HG02678 (cell line): ENCODE data around the gene FIBP.
"Not testable (repeated sequence)": the region's sequence is repeated elsewhere in the genome, so short reads cannot be mapped to it uniquely, and the experiment has no call there.

Experiments used
- ATAC-seq: cut with Tn5 transposase; IDR thresholded peaks from one replicate; pipeline ENCODE4 v1.9.1; 2021; ENCODE audit warnings: mild to moderate bottlenecking, moderate library complexity; ENCODE audit not compliant: unreplicated experiment

FIBP gene

DNA sequence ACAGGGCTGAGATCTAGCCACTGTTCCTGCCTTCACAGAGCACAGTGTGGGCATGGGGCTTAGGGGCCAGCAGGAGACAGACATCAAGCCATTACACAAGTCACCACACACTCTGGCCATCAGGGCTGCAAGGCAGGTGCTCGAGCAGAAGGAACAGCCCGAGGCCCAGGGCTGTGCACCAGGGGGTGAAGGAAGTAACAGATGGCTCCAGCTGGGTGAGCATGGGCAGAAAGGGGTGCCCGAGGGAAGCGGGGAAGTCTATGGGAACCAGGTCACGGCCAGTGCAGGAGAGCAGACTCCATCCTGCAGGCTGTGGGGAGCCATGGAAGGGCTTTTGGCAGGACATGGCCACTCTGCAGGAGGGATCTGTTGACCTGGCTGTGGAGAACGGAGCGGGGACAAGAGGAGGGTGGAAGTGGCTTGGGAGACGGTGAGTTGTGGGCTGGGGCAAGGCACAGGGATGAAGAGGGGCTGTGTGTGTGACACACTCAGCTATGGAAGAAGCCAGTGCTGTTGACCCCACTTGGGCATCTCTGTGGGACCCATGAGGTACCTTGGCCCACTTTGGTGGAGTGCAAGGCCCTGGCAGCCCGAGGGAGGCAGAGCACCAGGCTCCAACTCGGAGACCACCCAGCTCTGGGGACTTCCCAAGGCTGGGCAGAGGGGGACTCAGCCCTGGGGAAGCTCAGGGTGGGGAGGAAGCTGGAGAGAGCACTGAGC lies 27.0 kb upstream of the FIBP start:
- no peak for ATAC-seq

DNA sequence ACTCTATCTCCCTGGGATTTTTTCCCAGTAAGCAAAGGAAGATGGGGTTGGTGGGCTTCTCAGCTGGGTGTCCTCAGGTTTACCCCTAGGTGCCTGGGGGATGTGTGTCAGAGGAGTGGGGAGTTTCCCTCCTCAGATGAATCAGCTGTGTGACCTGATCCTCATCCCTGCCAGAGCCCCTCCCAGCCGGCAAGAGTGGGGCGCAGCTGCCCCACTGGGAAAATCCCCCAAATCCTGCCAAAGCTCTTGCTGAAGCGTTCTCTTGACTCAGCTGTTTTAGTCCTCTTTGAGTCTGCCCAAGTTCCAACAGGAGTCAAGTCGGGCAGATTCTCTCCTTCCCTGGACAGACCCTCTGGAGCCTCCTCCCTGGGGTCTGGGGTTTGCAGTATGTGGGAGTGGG lies 24.6 kb upstream of the FIBP start:
- ATAC-seq = no peak

- no peak for ATAC-seq
Observed at GRCh38 chr11:65911682-65912568, 23.7 kb upstream of the FIBP start.

- no peak for ATAC-seq
Observed at GRCh38 chr11:65907878-65908277, 19.6 kb upstream of the FIBP start.

DNA sequence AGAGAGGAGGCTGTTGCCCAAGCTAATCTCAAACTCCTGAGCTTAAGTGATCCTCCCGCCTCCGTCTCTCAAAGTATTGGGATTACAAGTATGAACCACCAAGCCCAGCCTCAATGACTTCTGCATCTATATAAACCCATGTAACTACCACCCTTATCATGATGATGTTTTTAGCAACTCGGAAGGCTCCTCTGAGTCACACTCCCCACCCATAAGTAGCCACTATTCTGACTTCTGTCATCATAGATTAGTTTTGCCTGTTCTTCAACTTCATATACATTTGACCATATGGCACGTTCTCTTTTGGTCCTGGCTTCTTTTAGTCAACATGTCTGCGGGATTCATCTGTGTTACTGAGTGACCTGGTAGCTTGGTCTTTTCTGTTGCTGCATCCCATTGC lies 18.3 kb upstream of the FIBP start:
- ATAC-seq = no peak

DNA sequence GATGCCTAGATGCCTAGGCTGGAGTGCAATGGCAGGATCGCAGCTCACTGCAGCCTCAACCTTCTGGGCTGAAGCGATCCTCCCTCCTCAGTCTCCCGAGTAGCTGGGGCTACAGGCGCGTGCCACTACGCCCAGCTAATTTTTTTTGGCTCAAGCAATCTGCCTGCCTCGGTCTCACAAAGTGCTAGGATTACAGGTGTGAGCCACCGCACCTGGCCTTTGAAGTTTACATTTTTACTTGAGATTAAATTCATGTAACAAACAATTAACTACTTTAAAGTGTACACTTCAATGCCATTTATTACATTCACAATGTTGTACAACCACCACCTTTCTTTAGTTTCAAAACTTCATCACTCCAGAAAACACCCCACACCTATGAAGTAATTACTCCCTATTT lies 15.4 kb upstream of the FIBP start:
- ATAC-seq = no peak

DNA sequence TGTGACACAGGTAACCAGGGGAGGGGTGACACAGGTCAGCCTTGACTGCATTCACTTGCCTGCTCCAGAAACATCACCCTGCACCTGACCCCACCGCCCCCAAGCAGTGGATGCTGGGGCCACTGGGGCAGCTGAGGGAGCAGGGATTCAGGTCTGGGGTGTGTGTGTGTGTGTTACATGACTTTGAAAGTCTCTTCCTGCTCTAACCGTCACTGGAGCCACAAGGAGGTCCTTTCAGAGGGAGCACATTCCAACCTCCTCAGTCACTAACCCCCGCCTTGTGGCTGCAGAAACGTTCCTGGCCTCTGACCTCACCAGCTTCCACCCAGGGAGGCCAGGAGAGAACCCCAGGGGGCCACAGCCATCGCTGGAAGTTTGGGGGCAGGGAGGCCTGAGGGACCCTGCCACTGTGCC lies 14.8 kb upstream of the FIBP start:
- no peak for ATAC-seq

- no peak for ATAC-seq
Observed at GRCh38 chr11:65900899-65901180, 12.6 kb upstream of the FIBP start.

DNA sequence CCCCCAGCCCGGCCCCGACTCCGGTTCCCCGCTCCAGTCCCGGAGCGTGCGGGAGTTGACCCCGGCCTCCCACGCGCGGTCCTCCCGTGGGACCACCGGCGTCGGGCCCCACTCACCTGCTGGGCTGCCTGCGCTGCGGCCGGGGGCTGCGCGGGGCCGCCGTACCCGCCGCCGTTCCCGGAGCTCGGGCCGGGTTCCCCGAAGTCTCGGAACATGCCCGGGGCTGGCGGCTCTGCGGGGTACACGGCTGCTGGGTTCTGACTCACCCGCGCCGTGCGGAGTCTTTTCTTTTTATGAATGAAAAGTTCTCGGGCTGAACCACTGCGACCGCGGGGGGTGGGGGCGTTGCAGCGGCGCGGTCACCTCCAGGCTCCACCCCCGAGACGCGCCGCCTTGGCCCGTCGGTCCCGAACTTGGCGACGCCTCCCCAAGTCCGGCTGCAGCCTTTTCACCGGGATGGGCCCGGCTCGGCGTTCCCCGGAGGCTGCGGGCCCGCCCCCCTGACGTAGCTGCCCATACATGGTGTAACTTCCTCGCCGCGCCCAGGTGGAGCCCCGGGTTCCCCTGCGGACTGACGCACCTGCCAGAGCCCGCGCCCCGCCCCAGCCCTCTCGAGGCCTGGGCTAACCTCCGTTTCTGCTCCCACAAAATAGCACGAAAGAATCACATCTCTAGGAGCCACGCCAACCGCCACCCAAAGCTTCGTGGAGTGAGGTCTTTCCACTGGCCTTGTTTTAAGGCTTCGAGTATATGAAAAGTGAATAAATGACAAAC lies 12.0 kb upstream of the FIBP start, which contains the start of gene FOSL1:
Gene FOSL1 (minus strand): TSS at position 264 of the 774 bp plus-strand sequence. CDS start 49 bp downstream, at position 215.
- ATAC-seq = peak; percentile 81

DNA sequence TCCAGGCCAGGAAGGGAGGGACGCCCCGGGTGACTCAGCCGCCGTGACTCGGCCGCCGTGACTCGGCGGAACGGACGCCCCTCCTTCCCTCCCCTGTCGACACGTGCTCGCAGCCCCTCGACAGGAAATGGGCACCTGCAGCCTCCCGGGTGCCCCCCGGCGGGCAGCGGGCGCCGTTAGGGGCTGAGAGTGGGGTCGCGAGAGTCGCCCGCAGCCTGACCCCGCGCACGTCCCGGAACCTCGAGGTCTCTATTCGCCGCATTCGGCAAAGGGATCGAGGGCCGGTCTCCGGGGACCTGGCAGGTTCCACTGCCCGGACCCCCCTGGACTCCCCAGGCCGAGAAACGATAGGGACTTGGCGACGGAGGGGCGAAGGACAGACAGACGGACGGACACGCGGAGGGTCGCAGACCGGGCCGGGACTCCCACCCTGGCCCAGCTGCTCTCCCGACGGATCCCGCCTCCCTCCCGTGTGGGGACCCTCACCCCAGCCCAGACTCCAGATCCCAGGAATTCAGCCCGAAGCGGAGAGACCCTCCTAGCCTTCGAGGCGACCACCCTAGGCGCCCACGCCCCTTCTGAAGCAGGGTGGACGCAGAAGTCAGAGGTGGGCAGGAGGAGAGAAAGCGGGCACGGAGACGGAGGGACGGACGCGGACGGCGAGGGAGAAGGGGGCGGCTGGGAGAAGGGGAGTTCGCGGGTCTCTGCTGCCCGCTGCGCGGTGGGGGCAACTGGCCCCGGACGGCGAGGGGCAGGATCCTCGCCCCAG lies 11.3 kb upstream of the FIBP start:
- no peak for ATAC-seq

DNA sequence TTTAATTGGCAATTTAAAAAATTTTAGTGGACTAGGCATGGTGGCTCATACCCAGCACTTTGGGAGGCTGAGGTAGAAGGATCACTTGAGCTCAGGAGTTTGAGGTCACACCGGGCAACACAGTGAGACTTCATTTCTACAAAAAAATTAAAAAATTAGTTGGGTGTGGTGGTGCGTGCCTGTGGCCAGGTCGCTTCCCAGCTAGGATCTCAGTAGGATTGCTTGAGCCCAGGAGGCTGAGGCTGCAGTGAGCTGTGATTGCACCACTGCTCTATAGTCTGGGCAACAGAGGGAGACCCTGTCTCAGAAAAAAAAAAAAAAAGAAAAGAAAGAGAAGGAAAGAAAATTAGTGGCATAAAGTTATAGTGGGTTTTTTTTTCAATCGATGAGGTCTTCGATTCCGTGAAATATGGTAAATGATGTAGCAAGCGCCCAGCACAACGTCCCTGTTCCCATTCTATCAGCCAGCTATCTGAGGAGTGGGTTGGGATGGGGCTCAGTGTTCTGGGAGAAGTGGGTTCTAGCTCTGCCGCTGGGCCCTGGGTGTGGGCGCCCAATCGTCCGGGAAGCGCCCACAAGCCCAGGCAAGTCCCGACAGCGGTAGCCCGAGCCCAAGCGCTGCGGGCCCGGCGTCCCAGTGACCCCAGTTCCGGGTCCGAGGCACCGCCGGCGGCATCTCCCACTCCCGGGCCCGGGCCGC lies 10.5 kb upstream of the FIBP start:
- no peak for ATAC-seq

DNA sequence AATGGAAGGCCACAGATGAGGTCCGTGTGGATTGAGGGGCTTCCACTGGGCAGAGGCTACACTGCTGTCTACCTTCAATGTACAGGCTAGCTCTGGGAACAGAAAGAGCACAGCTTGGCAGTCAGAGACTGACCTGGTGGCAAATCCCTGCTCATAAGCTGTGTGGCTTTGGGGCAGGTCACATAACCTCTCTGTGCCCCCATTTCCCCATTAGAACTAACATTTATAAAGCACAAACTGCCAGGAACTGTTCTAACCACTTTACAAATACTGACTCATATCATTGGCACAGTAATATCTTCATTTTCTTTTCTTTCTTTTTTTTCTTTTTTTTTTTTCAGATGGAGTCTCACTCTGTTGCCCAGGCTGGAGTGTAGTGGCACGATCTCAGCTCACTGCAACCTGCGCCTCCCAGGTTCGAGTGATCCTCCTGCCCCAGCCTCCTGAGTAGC lies 8.8 kb upstream of the FIBP start:
- no peak for ATAC-seq

DNA sequence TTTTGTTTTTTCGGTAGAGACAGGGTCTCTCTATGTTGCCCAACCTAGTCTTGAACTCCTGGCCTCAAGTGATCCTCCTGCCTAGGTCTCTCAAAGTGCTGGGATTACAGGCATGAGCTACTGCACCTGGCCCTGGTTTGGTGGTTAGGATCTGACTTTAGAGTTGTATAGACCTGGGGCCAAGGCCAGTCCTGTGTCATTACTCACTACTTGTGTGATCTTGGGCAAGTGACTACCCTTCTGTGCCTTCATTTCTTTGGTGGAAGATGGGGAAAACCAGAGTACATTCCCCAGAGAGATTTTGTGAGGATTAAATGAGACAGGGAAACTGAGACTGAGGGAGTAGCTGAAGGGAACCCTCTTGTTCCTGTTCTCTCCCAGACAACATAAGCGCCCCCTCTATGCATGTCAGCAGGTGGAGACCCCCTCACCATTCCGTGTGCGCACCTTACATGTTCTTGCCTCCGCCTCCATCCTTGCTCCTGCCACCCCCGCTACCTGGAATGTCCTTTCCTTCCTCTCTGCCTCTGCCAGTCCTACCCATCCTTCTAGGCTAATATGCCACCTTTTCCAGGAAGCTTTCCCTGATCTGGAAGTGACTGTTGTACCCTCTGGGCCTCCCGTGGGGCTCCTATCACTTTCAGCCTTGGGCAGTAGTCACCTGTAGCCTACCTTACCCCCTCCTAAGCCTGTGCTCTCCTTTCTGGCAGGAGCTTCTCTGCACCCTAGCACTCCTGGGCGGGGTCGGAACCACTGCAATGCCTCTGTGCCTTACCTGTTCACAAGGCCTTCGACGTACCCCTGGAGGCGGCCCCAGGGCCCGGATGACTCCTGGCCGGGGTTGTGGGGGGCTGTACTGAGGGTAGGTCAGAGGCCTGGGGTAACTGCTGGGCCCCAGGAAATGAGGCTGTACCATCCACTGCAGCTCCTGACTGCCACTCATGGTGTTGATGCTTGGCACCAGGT lies 8.0 kb upstream of the FIBP start:
- no peak for ATAC-seq

DNA sequence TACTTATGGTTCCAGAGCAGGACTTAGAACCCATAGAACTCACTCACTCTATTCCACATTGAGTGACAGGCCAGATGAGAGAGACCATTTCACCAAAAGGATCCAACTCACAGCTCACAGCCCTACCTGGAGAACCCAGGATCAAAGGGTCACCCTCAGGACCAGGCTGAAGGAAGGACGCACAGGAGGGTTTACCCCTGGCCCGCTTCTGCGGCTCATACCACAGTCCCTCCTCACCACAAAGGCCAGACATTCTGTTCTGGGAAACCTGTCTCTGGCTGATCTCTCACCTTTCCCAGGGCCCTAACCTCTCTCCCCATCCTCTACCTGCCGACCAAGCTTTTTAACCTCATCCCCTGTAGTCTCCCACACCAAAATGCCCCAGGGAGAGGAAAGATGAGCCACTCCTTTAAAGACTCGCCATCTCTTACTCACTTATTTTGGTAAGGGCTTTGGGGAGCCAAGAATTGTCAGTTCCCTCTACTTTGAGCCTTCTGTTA lies 7.3 kb upstream of the FIBP start:
- ATAC-seq = no peak

DNA sequence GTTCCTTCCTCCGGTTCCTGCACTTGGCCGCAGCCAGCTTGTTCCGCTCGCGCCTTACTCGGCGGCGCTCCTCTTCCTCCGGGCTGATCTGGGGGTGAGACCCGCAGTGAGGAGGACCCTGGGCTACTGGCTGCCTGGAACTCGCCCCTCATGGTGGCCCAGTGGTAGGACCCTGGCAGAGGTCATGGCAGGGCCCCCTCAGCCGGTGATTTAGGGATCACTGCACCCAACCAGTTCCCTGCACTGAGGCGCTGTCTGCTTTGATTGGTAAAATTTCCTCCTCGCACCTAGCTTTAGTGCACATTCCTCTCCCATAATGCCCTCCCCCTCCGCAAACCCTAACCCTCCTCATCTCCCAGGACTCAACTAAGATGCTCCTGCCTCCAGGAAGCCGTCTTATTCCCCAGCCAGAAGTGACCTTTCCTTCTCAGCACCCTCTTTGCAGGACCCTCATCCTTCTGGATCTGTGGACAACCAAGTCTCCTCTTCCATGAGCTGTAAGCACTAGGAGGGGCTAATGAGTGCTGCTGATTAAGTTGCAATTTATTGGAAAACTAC lies 5.8 kb upstream of the FIBP start:
- no peak for ATAC-seq

- ATAC-seq = no peak
Observed at GRCh38 chr11:65892661-65893317, 4.5 kb upstream of the FIBP start.

- not testable (repeated sequence) for ATAC-seq
Observed at GRCh38 chr11:65892137-65892540, 3.9 kb upstream of the FIBP start.
